ENCODE results near the gene AKAP8.
"Not testable (repeated sequence)": the region's sequence is repeated elsewhere in the genome, so short reads cannot be mapped to it uniquely, and the experiment has no call there.

Gene AKAP8

GRCh38 chr19:15379083-15379998 lies at the start of gene AKAP8:
TSS of gene AKAP8 (minus strand) at chr19:15379787. CDS start at chr19:15379731, 56 bp downstream.
- peak; percentile 98 for DNase-seq

- DNase-seq = no peak
Observed at GRCh38 chr19:15427991-15428471, 48.4 kb upstream of the AKAP8 start.

- DNase-seq = no peak
Observed at GRCh38 chr19:15427350-15427700, 47.7 kb upstream of the AKAP8 start.

- DNase-seq = no peak
Observed at GRCh38 chr19:15426485-15427349, 47.1 kb upstream of the AKAP8 start.

- no peak for DNase-seq
Observed at GRCh38 chr19:15425321-15425950, 45.8 kb upstream of the AKAP8 start.

- DNase-seq = no peak
Observed at GRCh38 chr19:15424692-15425272, 45.2 kb upstream of the AKAP8 start.

GRCh38 chr19:15424121-15424520 lies 44.5 kb upstream of the AKAP8 start:
- no peak for DNase-seq

- DNase-seq = no peak
Observed at GRCh38 chr19:15423130-15423529, 43.5 kb upstream of the AKAP8 start.

GRCh38 chr19:15422296-15423075 lies 42.9 kb upstream of the AKAP8 start:
- no peak for DNase-seq

- DNase-seq = no peak
Observed at GRCh38 chr19:15421721-15422260, 42.2 kb upstream of the AKAP8 start.

- DNase-seq = no peak
Observed at GRCh38 chr19:15421136-15421695, 41.6 kb upstream of the AKAP8 start.

- no peak for DNase-seq
Observed at GRCh38 chr19:15419413-15420025, 39.9 kb upstream of the AKAP8 start.

GRCh38 chr19:15418579-15419412 lies 39.2 kb upstream of the AKAP8 start, which contains the start of gene AKAP8L:
TSS of gene AKAP8L (minus strand) at chr19:15418988. CDS start at chr19:15418923, 65 bp downstream.
- DNase-seq = peak; percentile 99

- no peak for DNase-seq
Observed at GRCh38 chr19:15418231-15418578, 38.6 kb upstream of the AKAP8 start.

- no peak for DNase-seq
Observed at GRCh38 chr19:15417699-15418098, 38.1 kb upstream of the AKAP8 start.

GRCh38 chr19:15412832-15413231 lies 33.2 kb upstream of the AKAP8 start:
- no peak for DNase-seq

GRCh38 chr19:15411351-15411750 lies 31.8 kb upstream of the AKAP8 start:
- DNase-seq = not testable (repeated sequence)

- no peak for DNase-seq
Observed at GRCh38 chr19:15404780-15405211, 25.2 kb upstream of the AKAP8 start.

GRCh38 chr19:15404097-15404779 lies 24.7 kb upstream of the AKAP8 start:
- no peak for DNase-seq

Data from T1000 (cell line).